ENCODE measurements around the gene COPA. TPM values are rescaled to one million over a fixed set of nuclear protein-coding genes. Genes with fewer than 3 reads are reported as not detected.

The COPA gene
- total RNA-seq, 1 donor = 220 TPM

- DNase-seq (ENCODE audit: low read depth) = peak; percentile 14
- peak; percentile 49 for TF ChIP-seq CTCF (IDR thresholded peaks at IDR 0.05; ENCODE audit: insufficient read depth, low read length)
- no peak overlapping the region for H3K4me3 ChIP-seq (ENCODE audit: low read depth, low read length)
Observed at GRCh38 chr1:160354388-160354985, 11.4 kb upstream of the COPA start.

GRCh38 chr1:160353223-160353622 lies 10.2 kb upstream of the COPA start:
- H3K4me3 ChIP-seq (ENCODE audit: low read depth, low read length) = no peak overlapping the region
- TF ChIP-seq CTCF (IDR thresholded peaks at IDR 0.05; ENCODE audit: insufficient read depth, low read length) = no peak
- DNase-seq (ENCODE audit: low read depth) = no peak

GRCh38 chr1:160352555-160352954 lies 9.5 kb upstream of the COPA start:
- TF ChIP-seq CTCF (IDR thresholded peaks at IDR 0.05; ENCODE audit: insufficient read depth, low read length) = no peak
- no peak overlapping the region for H3K4me3 ChIP-seq (ENCODE audit: low read depth, low read length)
- DNase-seq (ENCODE audit: low read depth) = no peak

- DNase-seq (ENCODE audit: low read depth) = no peak
- no peak for TF ChIP-seq CTCF (IDR thresholded peaks at IDR 0.05; ENCODE audit: insufficient read depth, low read length)
- no peak overlapping the region for H3K4me3 ChIP-seq (ENCODE audit: low read depth, low read length)
Observed at GRCh38 chr1:160351629-160352028, 8.6 kb upstream of the COPA start.

DNA sequence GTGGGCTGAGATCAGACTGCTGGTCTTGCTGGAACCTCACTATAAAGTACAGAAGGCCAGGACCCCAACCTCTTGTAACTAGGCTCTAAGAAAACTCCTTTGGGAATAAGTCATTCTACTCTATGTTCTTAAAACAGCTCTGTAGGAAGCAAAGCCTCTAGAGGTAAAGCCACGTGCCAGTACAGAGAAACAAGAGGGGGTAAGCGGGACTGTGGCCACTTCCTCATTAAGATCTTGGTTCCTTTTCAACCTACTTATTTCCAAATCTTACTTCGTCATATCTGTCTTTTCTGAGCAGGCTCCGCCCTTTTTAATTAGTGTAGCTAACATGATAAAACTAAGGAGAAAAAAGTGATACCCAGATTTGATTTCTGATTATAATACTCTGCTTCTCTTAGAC lies 3.9 kb upstream of the COPA start:
- no peak overlapping the region for H3K4me3 ChIP-seq (ENCODE audit: low read depth, low read length)
- TF ChIP-seq CTCF (IDR thresholded peaks at IDR 0.05; ENCODE audit: insufficient read depth, low read length) = no peak
- no peak for DNase-seq (ENCODE audit: low read depth)

GRCh38 chr1:160346463-160346862 lies 3.4 kb upstream of the COPA start:
- no peak for TF ChIP-seq CTCF (IDR thresholded peaks at IDR 0.05; ENCODE audit: insufficient read depth, low read length)
- no peak overlapping the region for H3K4me3 ChIP-seq (ENCODE audit: low read depth, low read length)
- DNase-seq (ENCODE audit: low read depth) = no peak

DNA sequence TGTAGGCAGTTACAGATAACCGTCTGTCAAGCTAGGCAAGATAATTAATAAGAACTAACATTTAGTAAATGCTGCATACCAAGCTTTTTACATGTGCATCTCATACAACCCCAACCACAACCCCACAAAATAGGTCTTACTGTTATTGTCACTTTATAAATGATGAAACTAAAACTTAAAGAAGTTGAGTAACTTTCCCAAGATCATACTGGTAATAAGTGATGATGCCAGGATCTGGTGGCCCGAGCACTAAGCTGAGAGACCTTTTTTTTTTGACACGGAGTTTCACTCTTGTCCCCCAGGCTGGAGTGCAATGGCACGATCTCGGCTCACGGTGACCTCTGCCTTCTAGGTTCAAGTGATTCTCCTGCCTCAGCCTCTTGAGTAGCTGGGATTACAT lies 1.9 kb upstream of the COPA start:
- no peak for TF ChIP-seq CTCF (IDR thresholded peaks at IDR 0.05; ENCODE audit: insufficient read depth, low read length)
- no peak for DNase-seq (ENCODE audit: low read depth)
- no peak overlapping the region for H3K4me3 ChIP-seq (ENCODE audit: low read depth, low read length)
